SK-N-MC (cell line): ENCODE measurements around the gene CCDC92B.
"Not testable (repeated sequence)": the region's sequence is repeated elsewhere in the genome, so short reads cannot be mapped to it uniquely, and the experiment has no call there.

ENCODE experiments used
- EZH2 ChIP-seq: fragments of 200-600 bp; sonication (generic); IDR thresholded peaks from one replicate; pipeline ENCODE4 v1.6.1; 2017; ENCODE audit warnings: antibody characterized with exemption
- POLR2AphosphoS5 ChIP-seq: IDR thresholded peaks from 2 replicates; pipeline ENCODE4 v1.6.1; 2012; ENCODE audit warnings: mild to moderate bottlenecking, low read depth, low read length, borderline replicate concordance

DNA sequence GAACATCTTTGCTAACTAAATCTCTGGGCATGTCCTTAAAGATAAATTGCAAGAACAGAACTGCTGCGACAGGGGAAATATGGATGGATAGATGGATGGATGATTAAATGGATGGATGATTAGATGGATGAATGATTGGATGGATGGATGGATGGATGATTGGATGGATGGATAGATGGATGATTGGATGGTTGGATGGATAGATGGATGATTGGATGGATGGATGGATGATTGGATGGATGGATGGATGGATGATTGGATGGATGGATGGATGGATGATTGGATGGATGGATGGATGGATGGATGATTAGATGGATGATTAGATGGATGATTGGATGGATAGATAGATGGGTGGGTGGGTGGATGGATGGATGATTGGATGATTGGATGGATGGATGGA is 70.2 kb downstream of the CCDC92B start:
- TF ChIP-seq EZH2, POLR2AphosphoS5: not testable (repeated sequence)
